ENCODE results near the gene ISLR2.

DNA sequence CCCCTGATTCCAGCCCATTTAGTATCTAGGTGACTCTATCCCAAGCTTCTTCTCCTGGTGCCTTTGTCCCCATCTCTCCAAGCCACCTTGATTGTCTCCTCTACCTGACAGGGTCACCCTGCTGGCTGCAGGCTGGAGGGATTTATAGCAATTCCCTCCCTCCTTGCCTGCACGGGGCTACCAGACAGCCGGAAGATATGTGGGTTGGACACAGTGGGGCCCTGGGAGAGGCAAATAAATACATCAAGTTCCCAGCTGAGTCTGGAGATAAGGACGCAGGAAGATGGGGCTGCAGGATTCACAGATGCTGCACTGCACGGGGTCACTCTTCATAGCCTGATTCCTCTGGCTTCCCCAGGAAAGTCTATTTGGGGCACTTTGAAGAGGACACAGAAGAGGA is 9.3 kb upstream of the ISLR2 start:
- TF ChIP-seq, protein P1, sequence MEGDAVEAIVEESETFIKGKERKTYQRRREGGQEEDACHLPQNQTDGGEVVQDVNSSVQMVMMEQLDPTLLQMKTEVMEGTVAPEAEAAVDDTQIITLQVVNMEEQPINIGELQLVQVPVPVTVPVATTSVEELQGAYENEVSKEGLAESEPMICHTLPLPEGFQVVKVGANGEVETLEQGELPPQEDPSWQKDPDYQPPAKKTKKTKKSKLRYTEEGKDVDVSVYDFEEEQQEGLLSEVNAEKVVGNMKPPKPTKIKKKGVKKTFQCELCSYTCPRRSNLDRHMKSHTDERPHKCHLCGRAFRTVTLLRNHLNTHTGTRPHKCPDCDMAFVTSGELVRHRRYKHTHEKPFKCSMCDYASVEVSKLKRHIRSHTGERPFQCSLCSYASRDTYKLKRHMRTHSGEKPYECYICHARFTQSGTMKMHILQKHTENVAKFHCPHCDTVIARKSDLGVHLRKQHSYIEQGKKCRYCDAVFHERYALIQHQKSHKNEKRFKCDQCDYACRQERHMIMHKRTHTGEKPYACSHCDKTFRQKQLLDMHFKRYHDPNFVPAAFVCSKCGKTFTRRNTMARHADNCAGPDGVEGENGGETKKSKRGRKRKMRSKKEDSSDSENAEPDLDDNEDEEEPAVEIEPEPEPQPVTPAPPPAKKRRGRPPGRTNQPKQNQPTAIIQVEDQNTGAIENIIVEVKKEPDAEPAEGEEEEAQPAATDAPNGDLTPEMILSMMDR (IDR thresholded peaks at IDR 0.05) = no peak
- TF ChIP-seq EP300 (IDR thresholded peaks at IDR 0.05) (no peak), POLR2A (IDR thresholded peaks at IDR 0.05; ENCODE audit: low read depth) (no peak), POLR2AphosphoS5 (IDR thresholded peaks at IDR 0.05) (no peak)

Measured in esophagus muscularis mucosa (tissue), 4 donors.